Glutamatergic neuron (in vitro differentiated cells): ENCODE results near the gene SMURF1. TPM values are rescaled to one million over a fixed set of nuclear protein-coding genes. Genes with fewer than 3 reads are reported as not detected.

Source experiments
- DNase-seq: peaks from one replicate; pipeline ENCODE4 v3.0.0; 2022
- H3K27ac Mint-ChIP-seq: one replicate; pipeline ENCODE4 v1.8.0; 2020; ENCODE audit warnings: mild to moderate bottlenecking, mixed read lengths, inconsistent platforms; ENCODE audit not compliant: unreplicated experiment
- H3K27me3 Mint-ChIP-seq: one replicate; pipeline ENCODE4 v1.8.0; 2020; ENCODE audit warnings: mild to moderate bottlenecking, moderate library complexity, mixed read lengths, inconsistent platforms; ENCODE audit not compliant: unreplicated experiment
- H3K36me3 Mint-ChIP-seq: one replicate; pipeline ENCODE4 v1.8.0; 2020; ENCODE audit warnings: mild to moderate bottlenecking, mixed read lengths, inconsistent platforms; ENCODE audit not compliant: unreplicated experiment
- H3K4me1 Mint-ChIP-seq: one replicate; pipeline ENCODE4 v1.8.0; 2020; ENCODE audit warnings: mild to moderate bottlenecking, low read depth, mixed read lengths, inconsistent platforms; ENCODE audit not compliant: unreplicated experiment
- H3K4me3 Mint-ChIP-seq: one replicate; pipeline ENCODE4 v1.8.0; 2020; ENCODE audit warnings: mild to moderate bottlenecking, mixed read lengths, inconsistent platforms; ENCODE audit not compliant: unreplicated experiment
- H3K9me3 Mint-ChIP-seq: one replicate; pipeline ENCODE4 v1.8.0; 2020; ENCODE audit warnings: mild to moderate bottlenecking, moderate library complexity, mixed read lengths, inconsistent platforms; ENCODE audit not compliant: unreplicated experiment
- CTCF ChIP-seq: fragments of 200-600 bp; sonication (generic); IDR thresholded peaks from one replicate; pipeline ENCODE4 v1.5.0; 2021; ENCODE audit not compliant: partially characterized antibody, unreplicated experiment
- total RNA-seq: library from RNA; stranded (reverse); fragmentation: NEBNext Ultra II Directional; extraction: Animal tissue kit (Norgen Biotek cat#: 25700); gene quantifications from one replicate; pipeline ENCODE4 v1.2.1, GENCODE V29; 2021; ENCODE audit not compliant: unreplicated experiment

The SMURF1 gene
- total RNA-seq, 1 donor from 2014 or later, result 23.1 TPM

GRCh38 chr7:99109108-99110051 is 34.5 kb downstream of the SMURF1 start:
- Mint-ChIP-seq H3K27ac (no peak overlapping the region), H3K9me3 (peaks cover 6% of the 10 kb centered on the region), H3K36me3 (peaks cover 12% of the 10 kb centered on the region), H3K27me3 (no peaks in the 10 kb centered on the region), H3K4me1 (peaks cover 19% of the 10 kb centered on the region), H3K4me3 (no peak overlapping the region)
- no peak for DNase-seq
- no peak for TF ChIP-seq CTCF

- H3K4me1 Mint-ChIP-seq, result peaks cover 19% of the 10 kb centered on the region
- no peak overlapping the region for H3K4me3 Mint-ChIP-seq
- DNase-seq, result no peak
- H3K27me3 Mint-ChIP-seq, result no peaks in the 10 kb centered on the region
- H3K9me3 Mint-ChIP-seq, result peaks cover 6% of the 10 kb centered on the region
- no peak overlapping the region for H3K27ac Mint-ChIP-seq
- no peak for TF ChIP-seq CTCF
- H3K36me3 Mint-ChIP-seq, result peaks cover 12% of the 10 kb centered on the region
Observed at GRCh38 chr7:99108613-99109012, 35.3 kb downstream of the SMURF1 start.

- Mint-ChIP-seq H3K27ac (no peak overlapping the region), H3K36me3 (no peaks in the 10 kb centered on the region), H3K27me3 (no peaks in the 10 kb centered on the region), H3K4me3 (no peak overlapping the region), H3K9me3 (peaks cover 5% of the 10 kb centered on the region), H3K4me1 (peaks cover 20% of the 10 kb centered on the region)
- no peak for TF ChIP-seq CTCF
- DNase-seq, result no peak
Observed at GRCh38 chr7:99106821-99107241, 37.1 kb downstream of the SMURF1 start.

- DNase-seq, result no peak
- no peaks in the 10 kb centered on the region for H3K36me3 Mint-ChIP-seq
- peaks cover 4% of the 10 kb centered on the region for H3K9me3 Mint-ChIP-seq
- no peaks in the 10 kb centered on the region for H3K27me3 Mint-ChIP-seq
- H3K4me3 Mint-ChIP-seq, result no peak overlapping the region
- peaks cover 20% of the 10 kb centered on the region for H3K4me1 Mint-ChIP-seq
- TF ChIP-seq CTCF, result no peak
- H3K27ac Mint-ChIP-seq, result no peak overlapping the region
Observed at GRCh38 chr7:99106411-99106810, 37.5 kb downstream of the SMURF1 start.

- no peak overlapping the region for H3K4me3 Mint-ChIP-seq
- DNase-seq, result no peak
- TF ChIP-seq CTCF, result no peak
- peaks cover 20% of the 10 kb centered on the region for H3K4me1 Mint-ChIP-seq
- H3K27ac Mint-ChIP-seq, result peak overlapping the region; percentile 25
- H3K36me3 Mint-ChIP-seq, result no peaks in the 10 kb centered on the region
- H3K9me3 Mint-ChIP-seq, result peaks cover 4% of the 10 kb centered on the region
- H3K27me3 Mint-ChIP-seq, result no peaks in the 10 kb centered on the region
Observed at GRCh38 chr7:99105756-99106155, 38.2 kb downstream of the SMURF1 start.
